Fibroblast of upper back skin (primary cell): ENCODE measurements around the gene SYCE3.
"Not testable (repeated sequence)": the region's sequence is repeated elsewhere in the genome, so short reads cannot be mapped to it uniquely, and the experiment has no call there.

Experiments used
- DNase-seq: peaks from one replicate; pipeline ENCODE4 v3.0.0-alpha.2; 2013

Gene SYCE3, protein sequence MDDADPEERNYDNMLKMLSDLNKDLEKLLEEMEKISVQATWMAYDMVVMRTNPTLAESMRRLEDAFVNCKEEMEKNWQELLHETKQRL

DNA sequence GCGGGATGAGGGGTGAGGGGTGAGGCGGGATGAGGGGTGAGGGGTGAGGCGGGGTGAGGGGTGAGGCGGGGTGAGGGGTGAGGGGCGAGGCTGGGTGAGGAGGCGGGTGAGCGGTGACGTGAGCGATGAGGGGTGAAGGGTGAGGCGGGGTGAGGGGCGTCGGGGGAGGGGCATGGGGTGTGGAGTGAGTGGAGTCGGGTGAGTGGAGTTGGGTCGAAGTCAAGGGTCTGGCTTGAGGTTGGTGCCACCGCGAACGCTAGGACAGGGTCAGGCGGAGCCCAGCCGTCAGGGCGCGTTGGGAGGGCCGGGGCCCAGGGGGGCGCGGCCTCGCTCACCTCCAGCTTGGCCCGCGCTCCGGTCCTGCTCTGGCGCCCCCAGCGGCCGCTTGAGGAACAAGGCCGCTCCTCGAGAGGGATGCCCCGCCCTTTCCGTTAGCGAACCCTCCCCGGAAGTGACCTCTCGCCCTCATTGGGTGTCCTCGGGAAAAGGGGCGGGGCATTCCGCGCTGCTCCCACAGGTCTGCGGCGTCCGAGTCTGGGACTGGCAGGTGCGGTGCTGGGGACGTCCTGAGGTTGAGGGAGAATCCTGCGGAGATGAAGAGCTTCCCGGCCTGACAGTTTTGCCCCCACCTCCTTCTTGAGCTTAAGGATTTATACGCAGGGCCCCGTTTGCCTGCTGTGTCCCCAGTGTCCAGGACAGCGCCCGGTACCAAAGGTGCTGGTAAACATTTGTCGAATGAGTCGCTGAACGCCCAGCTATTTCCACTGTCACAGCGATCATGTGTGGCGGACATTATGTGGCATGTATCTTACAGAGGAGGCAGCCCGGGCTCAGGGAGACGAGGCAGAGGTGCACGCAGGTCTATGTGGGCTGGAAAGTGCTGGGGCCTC, at the start of gene SYCE3:
Gene SYCE3, minus strand, starts transcription at position 397 of the 890 bp plus-strand sequence. CDS start 6,514 bp downstream, outside the sequence.
- peak; percentile 91 for DNase-seq

DNA sequence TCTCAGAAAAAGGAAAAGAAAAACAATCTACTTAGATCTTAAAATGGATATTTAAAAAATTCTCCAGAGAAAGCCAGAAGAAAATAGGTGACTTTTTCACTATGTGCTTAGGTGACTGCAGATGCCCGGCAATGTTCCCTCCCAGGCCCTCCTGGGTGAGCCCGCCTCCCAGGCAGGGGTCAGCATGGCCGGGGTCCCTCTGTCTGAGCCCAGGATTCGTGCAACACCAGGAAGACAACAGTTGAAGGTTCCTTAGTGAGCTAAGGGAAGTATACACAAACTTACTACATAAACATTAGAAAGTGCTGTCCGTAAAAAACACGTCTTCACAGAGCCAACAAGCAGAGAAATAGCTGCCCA, 49.4 kb upstream of the SYCE3 start:
- DNase-seq: no peak

DNA sequence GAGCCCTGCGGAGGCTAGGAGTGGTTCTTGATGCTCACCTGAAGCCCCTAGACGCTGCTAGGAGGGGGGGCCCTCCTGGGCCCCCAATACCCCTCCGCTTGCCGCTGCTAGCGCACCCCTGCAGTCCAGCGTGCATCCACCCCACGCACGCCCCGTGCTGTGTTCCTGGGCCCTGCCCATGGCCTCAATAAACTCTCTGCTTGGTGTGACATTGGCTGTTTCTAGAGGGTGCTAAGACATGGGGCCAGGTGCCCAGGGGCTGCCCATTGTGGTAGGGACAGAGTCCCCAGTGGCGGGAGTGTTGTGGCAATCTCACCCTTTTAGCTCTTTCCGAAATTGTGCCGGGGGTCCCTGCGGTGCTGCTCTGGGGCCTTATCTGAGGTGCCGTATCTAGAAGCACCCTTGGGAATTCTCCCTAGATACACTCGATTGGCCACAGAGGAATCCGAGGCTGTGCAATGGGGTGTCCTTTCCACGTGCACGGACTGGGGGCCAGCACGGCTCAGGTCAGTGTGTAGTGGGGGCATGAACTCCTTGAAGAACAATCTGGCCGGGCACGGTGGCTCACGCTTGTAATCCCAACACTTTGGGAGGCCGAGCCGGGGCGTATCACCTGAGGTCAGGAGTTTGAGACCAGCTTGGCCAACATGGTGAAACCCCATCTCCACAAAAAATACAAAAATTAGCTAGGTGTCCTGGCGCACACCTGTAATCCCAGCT, 48.8 kb upstream of the SYCE3 start:
- no peak for DNase-seq

DNA sequence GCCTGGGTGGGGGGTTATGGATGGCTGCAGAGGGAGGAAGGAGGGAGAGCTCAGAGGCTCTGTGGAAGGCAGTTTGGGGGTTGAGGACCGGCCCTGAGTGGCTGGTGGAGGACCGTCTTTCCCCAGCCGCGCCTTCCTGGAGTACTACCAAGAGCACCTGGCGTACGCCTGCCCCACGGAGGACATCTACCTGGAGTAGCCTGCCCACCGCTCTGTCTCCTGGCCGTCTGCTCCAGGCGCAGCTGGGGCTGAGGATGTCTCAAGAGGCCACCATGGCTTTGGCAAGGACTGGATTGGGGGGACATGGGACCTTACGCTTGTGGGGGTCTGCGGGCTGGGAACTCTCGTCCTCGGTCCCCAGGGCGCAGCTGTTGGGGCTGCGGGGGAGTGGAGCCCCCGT, 47.9 kb upstream of the SYCE3 start:
- no peak for DNase-seq

DNA sequence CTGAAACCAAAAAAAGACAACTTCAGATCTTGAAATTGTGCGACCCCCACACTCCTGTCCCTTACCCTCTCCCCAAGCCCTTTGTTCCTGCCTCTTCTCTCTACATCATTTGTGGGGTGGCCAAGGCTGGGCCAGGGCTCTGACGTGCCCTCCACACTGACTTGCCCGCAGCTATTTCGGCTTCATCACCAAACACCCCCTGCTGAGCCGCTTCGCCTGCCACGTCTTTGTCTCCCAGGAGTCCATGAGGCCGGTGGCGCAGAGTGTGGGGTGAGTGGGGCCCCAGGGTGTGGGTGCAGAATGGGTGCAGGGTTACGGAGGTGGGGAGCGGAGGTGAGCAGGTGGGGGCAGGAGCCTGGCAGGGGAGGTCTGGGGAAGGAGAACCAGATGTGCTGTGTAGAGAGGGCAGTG, 47.3 kb upstream of the SYCE3 start:
- no peak for DNase-seq

DNA sequence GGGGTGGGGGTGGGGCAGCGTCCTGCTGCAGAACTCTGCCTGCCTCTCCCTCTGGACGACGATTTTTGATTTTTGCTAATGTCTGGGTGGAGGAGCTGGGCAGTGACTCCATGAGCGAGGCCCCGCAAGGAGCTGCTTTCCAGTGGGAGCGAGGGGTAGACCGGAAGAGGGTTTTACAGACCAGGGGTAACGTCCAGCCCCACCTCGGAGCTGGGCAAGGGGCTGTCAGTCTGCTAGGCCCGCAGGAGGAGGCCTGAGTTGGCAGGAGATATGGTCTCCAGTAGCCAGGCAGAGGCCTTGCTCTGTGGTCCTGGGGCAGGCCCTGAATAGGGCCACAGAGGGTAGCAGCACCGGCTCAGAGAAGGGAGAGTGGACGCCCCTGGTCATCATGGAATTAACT, 46.9 kb upstream of the SYCE3 start:
- DNase-seq: no peak

DNA sequence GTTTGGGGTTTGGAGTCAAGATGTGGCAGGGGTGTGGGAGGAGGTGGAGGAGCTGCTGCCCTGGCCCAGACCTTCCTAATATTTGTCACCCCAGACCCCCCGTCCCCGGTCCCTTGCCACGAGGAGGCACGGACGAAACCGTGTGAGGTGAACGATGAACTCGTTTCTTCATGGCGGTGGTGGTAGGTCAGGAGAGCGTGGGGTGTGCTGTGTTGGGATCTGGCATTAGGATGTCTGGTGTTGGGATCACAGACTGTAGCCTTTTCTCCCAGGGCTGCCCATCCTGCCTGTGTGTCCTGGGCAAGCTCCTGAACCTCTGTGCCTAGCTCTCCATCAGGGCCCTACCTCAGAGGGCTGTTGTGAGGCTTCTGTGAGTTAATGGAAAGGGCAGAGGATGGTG, 46.3 kb upstream of the SYCE3 start:
- DNase-seq: no peak

DNA sequence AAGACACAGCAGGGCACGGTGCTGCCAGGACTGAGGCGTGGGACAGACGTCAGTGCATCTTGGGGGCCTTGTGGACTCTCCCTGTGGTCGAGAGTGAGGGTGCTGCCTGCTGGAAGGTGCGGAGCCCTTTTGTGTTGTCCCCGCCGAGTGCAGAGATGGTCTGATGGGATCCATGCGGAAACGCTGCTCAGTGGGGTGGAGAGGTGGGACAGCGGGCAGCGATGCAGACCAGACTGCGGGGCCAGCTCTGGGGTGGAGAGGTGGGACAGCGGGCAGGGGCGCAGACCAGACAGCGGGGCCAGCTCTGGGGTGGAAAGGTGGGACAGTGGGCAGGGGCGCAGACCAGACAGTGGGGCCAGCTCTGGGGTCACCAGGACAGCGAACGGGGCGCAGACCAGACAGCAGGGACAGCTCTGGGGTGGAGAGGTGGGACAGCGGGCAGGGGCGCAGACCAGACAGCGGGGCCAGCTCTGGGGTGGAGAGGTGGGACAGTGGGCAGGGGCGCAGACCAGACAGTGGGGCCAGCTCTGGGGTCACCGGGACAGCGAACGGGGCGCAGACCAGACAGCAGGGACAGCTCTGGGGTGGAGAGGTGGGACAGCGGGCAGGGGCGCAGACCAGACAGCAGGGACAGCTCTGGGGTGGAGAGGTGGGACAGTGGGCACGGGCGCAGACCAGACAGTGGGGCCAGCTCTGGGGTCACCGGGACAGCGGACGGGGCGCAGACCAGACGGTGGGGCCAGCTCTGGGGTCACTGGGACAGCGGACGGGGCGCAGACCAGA, 45.5 kb upstream of the SYCE3 start:
- not testable (repeated sequence) for DNase-seq

DNA sequence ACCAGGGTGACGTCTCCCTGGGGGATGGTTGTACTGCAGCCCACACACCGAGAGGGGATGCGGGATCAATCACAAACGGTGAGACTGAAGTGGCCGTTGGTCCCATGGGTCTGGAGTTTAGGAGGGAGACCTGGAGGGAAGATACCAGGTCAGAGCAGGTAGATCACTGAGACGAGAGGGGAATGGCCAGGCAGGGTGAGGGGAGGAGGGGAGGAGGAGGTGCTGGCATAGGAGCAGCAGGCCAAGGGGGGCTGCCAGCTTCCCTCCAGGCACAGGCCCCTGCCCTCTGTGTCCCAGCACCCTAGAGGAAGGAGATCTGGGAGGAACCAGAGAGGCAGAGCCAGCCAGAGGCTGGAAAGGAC, 44.9 kb upstream of the SYCE3 start:
- no peak for DNase-seq

DNA sequence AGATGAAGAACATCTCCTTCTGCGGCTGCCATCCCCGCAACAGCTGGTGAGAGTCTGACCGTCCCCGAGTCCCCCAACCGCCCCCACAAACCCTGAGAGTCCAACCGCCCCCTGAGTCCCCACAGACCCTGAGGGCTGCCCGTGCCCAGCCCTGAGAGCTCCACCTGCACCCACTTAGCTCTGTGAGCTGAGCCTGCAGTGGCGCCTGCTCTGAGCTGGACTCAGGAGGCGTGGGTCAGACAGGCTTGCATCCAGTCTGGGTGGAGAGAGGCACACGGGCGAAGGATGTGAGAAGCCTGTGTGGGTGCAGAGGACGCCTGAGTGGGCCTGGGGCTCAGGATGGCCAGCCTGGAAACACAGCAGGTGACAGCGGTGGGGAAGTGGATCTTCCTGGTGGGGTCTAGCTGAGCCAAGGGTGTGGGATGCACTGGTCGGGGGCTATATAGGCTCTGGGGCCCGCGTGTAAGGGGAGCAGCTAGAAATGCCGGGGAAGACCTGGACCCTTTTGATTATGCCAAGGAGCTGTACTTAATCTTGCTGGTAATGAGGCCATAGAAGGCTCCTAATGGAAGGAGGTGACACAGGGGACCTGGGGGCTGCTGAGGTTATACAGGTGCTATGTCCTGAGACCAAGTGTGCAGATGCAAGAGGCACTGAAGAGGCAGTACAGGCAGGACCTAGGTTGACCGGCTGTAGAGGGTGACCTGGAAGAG, 44.4 kb upstream of the SYCE3 start:
- DNase-seq: no peak

DNA sequence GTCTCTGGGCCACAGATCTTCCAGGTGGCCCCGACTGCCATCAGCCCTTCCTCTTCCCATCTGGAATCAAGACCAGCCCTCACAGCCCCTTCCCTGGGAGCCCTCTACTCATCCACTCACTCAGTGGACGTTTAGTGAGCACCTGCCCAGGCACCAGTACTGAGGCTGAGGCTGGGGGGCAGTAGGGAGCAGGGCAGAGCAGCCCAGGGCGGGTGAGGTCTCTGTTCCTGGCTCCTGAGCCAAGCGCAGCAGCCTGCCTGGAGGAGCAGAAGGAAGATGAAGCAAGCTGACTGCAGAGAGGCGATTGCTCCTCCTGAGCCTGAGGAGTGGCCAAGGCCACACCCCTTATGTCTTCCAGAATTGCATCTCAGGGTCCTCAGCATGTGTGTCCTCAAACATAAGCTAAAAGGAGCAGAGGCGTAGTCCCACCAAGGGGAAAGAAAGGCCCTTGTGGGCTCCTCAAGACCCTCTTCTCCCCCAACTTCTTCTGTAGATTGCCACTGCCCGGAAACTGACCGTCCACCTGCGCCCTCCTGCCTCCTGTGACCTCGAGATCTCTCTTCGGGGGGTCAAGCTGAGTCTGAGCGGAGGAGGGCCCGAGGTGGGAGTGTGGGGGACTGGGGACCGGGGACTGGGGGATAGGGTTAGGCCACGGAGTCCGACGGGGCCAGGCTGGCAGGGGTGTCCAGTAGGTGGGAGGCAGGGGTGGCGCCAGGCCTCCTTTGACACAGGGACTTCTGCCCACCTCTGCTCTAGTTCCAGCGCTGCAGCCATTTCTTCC, 43.6 kb upstream of the SYCE3 start:
- no peak for DNase-seq

DNA sequence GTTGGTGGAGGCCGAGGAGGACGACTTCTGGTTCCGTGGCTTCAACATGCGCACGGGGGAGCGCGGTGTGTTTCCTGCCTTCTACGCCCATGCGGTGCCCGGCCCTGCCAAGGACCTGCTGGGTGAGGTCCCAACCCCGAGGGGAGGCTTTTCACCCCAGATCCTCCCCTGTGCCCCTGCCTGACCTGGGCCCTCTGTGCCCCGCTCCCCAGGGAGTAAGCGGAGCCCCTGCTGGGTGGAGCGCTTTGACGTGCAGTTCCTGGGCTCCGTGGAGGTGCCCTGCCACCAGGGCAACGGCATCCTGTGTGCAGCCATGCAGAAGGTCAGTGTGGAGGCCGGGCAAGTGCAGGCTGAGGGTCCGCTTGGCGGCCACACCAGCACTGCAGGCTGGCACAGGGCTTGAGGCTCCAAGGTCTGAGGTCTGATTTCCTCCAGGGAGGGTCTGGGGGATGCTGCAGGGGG, 42.9 kb upstream of the SYCE3 start:
- no peak for DNase-seq

DNA sequence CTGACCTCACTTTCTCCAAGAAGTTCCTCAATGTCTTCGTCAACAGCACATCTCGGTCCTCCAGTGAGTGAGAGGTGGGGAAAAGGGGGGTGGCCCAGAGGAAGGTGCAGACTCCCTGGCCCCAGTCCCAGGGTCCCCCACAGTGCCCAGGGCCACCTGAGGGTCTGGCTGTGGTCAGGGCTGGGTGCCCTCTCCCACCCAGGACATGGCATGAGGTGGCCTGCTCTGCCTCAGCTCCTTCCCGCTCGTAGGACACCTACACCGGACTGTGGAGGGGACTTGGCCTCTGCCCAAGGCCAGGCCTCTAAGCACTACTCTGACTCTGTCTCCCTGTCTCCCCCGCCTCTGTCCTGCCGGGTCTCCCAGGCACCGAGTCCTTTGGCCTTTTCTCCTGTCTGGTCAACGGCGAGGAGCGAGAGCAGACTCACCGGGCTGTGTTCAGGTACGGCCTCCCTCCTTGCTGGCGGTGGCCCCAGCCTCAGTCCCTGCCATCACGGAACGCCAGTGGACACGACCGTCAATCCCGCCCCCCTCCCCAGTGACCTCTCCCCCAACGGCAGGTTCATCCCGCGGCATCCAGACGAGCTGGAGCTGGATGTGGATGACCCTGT, 42.4 kb upstream of the SYCE3 start:
- no peak for DNase-seq

DNA sequence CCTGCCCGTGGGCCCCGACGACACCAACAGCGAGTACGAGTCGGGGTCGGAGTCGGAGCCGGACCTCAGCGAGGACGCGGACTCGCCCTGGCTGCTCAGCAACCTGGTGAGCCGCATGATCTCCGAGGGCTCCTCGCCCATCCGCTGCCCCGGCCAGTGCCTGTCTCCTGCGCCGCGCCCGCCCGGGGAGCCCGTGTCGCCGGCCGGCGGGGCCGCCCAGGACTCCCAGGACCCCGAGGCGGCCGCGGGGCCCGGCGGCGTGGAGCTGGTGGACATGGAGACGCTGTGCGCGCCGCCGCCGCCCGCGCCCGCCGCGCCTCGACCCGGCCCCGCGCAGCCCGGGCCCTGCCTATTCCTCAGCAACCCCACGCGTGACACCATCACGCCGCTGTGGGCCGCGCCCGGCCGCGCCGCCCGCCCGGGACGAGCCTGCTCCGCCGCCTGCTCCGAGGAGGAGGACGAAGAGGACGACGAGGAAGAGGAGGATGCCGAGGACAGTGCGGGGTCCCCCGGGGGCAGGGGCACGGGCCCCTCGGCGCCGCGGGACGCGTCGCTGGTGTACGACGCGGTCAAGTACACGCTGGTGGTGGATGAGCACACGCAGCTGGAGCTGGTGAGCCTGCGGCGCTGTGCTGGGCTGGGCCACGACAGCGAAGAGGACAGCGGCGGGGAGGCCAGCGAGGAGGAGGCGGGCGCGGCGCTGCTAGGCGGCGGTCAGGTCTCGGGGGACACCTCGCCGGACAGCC, 41.7 kb upstream of the SYCE3 start:
- no peak for DNase-seq

DNA sequence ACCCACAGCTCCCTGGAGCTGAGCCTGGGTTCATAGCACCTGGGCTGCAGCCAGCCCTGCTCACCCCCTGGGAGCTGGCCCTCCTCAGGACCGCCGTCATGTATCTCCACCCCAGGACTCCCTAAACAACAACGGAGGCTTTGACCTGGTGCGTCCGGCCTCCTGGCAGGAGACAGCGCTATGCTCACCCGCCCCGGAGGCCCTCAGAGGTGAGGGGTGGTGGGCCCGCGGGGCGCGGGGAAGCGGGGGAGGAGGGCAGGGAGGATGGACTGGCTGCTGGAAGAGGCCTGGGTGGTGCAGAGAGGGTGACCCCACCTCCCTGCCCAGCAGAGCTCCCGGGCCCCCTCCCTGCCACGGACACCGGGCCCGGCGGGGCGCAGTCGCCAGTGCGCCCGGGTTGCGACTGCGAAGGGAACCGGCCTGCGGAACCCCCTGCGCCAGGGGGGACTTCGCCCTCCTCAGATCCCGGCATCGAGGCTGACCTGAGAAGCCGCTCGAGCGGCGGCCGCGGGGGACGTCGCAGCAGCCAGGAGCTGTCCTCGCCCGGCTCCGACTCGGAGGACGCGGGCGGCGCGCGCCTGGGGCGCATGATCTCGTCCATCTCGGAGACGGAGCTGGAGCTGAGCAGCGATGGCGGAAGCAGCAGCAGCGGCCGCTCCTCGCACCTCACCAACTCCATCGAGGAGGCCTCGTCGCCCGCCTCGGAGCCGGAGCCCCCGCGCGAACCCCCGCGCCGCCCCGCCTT, 41.0 kb upstream of the SYCE3 start:
- no peak for DNase-seq

DNA sequence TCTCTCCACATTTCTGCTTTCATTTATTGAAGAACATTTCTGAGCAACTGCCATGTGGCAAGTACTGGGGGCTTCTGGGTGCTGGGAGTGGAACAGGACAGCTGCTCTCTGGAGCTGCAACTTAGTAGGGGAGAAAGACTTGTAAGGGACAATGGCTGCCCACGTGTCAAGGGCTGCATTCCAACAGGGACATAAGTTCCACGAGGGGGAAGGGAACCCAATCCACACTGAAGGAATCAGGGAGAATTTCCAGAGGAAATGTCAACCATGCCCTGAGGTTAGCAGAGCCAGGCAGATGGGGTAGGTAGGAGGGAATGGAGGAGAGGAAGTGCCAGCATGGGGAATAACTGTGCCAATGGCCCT, 39.6 kb upstream of the SYCE3 start:
- no peak for DNase-seq

DNA sequence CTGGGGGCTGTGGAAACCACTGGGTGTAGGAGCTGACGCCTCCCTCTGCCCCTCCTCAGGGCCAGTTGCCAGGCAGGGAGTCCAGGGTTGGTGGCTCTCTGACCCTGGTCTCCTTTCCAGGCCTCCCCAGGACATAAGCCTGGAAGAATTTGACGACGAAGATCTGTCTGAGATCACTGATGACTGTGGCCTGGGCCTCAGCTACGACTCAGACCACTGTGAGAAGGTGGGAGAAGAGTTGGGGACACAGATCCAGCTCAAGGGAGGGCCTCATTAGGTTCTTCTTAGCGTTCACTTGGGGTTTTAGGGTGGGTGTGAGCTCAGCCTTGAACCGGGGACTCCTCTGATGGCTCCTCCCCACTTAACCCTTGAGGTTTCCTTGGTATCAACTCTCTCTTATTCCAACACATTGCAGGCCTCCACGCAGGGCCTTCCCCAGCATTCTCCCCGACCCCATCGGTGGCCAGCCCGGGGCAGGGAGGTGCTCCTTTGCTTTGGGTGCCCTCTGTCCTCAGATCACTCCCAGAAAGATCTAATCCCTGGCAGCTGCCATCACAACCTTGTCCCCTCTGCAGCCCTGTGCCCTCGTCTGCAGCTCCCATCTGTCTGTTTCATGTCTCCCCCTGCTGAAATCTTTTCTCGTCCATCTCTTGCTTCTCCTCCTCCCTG, 39.1 kb upstream of the SYCE3 start:
- no peak for DNase-seq

DNA sequence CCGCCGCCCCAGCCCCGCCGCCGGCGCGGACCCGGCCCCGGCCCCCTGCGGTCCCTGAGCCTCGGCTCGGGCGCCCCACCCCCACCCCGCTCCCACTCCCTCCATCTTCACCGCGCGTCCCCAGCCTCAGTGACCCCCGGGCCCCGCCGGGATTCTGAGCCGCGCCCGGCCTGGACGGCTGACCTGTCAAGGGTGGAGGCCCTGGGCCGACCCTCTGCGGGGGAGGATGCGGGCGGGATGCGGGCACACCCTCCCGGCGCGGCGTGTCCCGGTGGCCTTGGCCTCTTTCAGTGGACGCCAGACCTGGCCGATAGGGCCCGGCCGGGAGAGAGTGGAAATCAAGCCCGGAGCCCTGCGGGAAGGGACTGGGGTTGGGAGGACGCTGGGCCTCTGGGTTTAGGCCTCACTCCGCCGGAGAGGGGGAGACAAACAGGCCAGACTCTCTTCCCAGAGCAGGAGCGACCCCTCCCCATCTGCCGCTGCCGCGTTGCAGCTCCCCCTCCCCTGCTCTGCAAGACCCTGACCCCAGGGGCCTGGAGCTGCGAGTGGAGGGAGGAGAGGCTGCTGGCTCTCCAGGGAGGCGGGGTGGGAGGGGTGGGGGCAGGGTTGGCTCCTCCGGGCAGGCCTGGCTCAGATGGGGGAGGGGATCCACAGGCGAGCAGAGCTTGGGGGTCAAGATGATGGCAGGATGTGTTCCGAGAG, 38.4 kb upstream of the SYCE3 start:
- no peak for DNase-seq

DNA sequence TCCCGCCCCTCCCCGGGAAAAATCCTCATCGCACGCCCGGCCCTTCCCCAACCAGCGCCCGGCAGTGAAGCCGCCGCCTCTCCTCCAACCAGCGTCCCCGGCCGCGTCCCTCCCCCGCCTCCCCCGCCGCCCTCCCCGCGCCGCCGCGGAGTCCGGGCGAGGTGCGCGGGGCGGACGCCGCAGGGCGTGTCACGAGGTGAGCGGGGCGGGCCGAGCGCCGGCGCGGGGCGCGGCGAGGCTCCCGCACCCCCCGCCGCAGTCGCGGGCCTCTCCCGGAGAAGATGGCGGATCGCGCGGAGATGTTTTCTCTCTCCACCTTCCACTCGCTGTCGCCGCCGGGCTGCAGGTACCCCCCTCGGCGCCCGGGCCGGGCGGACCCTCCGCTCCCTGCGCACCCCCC, 37.8 kb upstream of the SYCE3 start, which contains the start of gene MAPK8IP2:
Gene MAPK8IP2, plus strand, starts transcription at position 256 of the 400 bp plus-strand sequence. Its CDS starts 26 bp downstream, at position 282.
- no peak for DNase-seq
